Dedifferentiated amniotic fluid mesenchymal stem cell (primary cell): ENCODE measurements around the gene PRKCA.

Experiments
- DNase-seq: peaks from one replicate; pipeline ENCODE4 v3.0.0-alpha.2; 2016; ENCODE audit errors: extremely low spot score

PRKCA gene

GRCh38 chr17:66746736-66747135 is 444.3 kb downstream of the PRKCA start:
- DNase-seq, result no peak

- DNase-seq, result no peak
Measured at GRCh38 chr17:66747578-66748275, 445.3 kb downstream of the PRKCA start.

GRCh38 chr17:66748578-66748977 is 446.2 kb downstream of the PRKCA start:
- no peak for DNase-seq

- no peak for DNase-seq
Measured at GRCh38 chr17:66749217-66749832, 446.9 kb downstream of the PRKCA start.

GRCh38 chr17:66750116-66750515 is 447.7 kb downstream of the PRKCA start:
- DNase-seq, result no peak

DNA sequence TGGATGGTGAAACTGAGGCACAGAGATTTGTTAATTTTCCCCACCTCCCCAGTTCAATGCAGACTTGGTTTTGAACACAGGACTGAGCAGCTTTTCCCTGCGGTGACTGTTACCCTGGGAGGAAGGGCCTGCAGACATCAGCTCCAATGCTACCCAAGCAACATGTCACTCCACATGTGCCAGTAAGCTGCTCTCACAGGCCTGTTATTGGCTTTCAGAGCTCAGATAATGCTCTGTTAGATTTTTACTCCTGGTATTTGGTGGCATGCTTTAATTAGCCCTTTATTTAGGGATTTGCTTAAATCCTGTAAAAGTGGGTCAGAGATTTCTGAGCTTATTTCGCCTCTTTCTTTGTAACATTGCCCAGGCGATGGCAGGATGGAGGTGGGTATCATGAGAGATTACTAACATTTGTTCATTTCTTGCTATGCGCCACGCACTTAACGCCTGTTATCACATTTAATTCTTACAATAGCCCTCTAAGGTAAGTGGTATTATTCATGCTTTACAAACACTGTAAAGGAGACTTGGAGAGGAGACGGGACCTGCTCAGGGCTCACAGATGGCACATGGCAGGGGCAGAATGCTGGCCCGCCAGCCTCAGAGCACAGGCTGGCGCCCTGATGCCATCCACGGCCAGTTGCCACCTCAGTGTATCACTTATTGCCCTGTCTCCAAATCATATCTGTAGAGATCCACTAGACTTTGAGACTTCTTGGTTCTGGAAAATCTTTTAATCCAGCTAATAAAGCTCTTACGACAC is 448.5 kb downstream of the PRKCA start:
- no peak for DNase-seq

- DNase-seq, result no peak
Measured at GRCh38 chr17:66751771-66752170, 449.4 kb downstream of the PRKCA start.

DNA sequence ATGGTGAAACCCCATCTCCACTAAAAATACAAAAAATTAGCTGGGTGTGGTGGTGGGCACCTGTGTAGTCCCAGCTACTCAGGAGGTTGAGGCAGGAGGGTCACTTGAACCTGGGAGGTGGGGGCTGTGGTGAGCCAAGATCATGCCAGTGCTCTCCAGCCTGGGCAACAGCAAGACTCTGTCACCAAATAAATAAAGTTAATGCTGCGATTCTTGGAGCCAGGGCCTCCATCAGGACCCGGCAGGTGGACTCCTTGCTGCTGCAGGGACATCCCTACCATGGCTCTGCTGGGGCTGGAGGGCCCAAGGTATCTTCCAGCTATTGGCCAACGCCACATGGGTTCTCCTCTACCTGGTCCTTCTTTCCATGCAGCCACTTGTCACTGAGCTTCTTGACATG is 450.0 kb downstream of the PRKCA start:
- DNase-seq, result no peak

- no peak for DNase-seq
Measured at GRCh38 chr17:66753126-66753920, 450.9 kb downstream of the PRKCA start.

DNA sequence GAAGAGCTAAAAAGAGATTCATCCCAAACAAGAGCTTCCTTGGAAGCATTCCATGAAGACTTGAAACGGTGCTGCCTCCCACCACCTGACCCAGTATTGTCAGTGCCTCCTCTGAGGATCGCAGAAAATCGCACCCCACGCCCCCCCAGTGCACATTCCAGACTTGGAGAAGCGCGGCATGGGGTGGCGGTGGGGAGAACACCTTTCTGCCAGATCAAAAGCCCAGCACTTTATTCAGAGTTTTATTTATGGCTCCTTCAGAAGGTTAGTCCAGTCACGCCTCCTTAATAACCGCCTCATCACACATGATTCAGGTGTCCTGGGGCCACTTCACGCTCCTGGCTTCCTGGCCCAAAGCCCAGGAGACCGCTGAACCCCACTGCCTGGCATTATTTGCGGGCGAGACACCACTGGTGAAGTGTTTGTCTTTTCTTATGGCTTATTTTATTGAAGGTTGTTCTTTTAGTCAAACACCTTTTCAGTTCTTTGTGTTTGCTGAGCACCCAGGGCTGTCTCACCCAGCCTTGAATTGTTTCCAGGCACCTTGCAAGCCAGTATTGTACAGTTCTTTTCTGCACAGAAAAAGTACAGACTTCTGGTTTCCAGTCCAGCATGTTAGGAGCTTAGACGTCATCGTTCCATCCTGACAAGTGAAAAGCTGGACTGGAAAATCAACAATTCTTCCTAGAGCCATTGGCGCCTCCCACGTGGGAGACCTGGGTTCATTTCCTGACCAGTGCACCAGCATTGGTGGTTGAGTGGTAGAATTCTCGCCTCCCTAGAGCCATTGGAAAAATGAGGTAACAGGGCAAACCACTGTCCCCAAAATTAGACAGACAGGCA is 452.9 kb downstream of the PRKCA start:
- DNase-seq, result no peak

- DNase-seq, result no peak
Measured at GRCh38 chr17:66755944-66756290, 453.5 kb downstream of the PRKCA start.

GRCh38 chr17:66760324-66760723 is 457.9 kb downstream of the PRKCA start:
- no peak for DNase-seq

DNA sequence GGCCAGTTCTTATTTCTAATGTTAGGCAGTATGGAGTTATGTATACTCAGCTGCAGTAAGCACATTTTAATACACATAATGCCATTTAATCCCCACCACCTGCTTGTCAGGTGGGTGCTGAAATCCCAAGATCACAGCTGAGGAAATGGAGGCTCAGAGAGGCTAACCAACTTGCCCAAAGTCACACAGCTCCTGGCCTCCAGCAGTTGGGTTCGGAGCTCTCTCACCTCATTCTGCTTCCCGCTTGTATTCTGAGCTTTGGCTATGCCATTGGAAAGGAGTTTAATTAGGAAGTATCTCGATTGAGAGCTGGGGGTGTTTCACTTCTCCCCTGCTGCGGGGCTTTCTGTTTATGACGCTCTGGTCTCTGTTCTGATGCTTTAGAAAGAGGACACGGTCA is 459.9 kb downstream of the PRKCA start:
- no peak for DNase-seq

- no peak for DNase-seq
Measured at GRCh38 chr17:66763056-66763455, 460.6 kb downstream of the PRKCA start.

DNA sequence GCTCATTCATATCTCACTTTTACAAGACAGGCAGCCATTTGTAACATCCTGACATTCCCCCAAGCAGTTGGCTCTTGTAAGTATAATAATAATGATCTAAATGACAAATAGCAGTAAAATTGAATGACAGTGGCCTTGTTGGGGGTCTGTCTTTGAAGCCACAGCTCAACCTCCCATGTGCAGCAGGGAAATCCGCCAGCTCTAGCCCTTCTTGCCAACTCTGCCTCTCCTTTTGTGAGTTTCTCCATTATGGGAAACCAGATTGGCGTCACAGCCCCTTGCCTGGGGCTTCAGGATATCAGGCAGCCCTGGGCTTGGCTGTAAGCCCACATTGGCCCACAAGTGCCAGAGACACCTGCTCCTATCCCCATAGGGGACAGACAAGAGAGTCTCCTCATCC is 462.1 kb downstream of the PRKCA start:
- DNase-seq, result no peak

DNA sequence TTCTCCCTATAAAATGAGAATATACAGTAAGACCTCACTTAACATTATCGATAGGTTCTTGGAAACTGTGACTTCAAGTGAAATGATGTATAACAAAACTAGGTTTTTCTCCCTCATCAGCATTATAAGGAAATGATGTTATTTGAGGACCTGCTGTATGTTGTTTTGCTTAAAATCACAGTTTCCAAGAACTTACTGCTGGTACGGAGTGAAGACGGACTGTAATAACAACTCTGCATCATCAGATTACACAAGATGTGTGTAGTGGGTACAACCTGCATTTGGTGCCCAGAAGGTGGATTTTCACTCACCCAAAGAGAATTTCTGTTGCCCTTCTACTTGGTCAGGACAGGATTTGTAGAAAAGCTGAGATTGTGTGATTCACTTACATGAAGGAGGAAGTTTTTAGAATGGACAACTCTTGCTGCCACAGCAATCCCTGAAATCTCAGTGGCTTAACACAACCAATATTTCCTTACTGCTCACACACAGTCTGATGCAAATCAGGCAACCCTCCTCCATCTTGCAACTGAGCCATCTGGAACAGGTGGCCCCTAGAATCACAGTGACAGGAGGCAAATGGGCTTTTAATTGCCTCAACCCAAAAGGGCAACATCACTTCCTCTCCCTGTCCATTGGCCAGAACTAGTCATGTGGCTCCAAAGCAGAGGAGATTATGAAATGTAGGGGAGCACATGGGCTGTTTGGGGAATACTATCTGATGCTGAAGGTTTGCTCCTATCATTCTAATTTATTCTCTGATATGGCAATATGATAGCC is 464.9 kb downstream of the PRKCA start:
- DNase-seq, result no peak

GRCh38 chr17:66769911-66770310 is 467.5 kb downstream of the PRKCA start:
- no peak for DNase-seq

DNA sequence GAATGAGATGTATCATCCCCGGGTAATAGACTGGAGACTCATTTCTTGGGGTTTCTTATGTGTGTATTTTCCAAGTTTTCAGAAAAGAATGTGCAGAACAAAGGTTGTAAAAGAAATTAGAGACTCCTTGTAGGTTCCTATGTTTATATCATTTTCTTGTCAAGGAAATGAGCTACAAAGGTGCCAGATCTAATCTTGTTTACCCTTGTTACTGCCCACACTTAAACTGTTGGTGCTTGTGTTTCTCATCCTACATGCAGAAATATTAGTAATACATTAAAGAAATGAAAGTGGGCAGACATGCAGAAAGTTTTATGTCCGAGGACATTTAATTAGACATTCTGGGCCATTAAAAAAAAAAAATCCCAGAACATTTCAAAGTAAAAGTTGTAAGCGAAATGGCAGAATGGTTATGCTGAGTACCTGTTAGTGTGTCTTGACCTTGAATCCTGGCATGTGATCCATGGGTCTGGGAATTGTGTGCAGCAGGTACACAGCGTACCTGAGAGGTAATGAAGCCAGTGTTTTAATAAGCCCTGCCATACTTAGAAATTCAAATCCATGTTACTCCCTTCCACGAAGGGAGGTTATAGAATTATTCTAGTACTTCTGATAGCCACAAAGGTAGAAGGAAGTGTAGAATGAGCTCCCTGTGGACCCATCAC is 469.9 kb downstream of the PRKCA start:
- DNase-seq, result no peak

DNA sequence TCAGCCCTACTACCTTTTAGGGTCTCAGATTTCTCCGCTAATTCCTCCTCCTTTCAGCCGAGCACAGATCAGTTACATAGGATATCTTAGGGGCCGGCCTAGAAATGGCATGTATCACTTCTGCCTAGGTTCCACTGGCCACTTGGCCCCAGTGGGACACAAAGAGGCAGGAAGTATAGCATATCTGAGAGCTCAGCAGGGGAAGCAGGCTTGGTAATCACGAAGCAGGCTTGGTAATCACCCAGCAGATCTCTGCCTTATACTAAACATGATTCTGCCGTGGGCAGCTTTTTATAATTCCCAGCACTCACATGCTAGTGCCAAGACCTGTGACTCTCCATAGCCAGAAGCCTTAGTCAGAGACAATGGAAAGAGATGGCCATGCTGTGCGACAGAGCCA is 472.9 kb downstream of the PRKCA start:
- DNase-seq, result no peak

DNA sequence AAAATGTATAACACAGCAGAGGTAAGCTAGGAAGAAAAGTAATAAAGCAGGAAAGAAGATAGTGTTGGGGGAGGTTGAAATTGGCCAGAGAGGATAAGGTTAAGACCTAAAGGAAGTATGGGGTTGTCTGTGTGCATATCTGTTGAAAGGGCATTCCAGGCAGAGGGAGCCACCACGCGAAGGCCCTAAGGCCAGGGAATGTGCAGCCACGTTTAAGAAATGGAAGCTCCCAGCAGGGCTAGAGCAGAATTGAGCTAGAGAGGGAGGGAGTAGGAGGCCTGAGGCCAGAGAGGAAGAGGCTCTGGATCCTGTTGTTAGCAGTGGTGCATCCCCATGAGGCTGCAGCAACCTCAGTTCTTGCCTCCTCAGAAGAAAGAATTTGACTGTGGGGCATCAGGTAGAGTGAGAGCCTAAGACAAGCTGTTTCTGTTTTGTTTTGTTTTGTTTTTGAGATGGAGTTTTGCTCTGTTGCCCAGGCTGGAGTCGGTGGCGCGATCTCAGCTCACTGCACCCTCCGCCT is 473.5 kb downstream of the PRKCA start:
- DNase-seq, result no peak
